Measurements from ENCODE around the gene GALNTL6.

Gene GALNTL6

DNA sequence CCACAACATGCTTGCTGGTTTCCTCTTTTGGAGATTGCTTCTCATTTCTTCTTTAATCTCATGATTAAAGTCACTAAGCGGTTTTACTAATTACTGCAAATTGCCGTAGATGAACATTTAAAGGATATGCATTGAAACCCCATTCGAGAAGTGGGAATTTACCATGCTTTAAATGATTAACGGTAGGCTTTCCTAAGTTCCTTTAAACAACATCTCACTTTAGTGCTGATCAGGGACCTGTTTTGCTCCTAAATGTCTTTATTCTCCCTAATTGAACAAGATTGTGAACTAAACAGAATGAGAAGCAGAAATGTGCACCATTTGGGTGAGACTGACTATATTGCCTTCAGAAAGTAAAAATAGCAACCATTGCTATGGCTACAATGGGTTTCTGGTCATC is 430.3 kb downstream of the GALNTL6 start:
- DNase-seq, result no peak

DNA sequence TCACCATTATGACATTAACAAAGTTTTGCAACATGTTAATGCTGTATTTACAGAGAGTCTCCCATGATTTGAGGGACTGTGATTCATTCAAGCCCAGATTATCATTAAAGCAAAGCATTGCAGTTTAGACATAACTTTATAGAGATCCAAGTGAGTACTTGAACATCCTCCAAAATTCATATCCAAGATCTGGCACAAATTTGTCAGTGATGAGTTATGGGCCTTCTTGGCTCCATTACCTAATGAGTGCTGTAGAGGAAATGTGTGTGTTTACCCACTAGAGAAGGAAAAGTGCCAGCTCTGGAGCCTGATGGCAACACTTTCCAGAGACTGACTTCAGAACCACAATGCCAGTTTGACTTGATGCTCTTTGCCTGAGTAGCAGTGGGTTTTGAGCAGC is 432.3 kb downstream of the GALNTL6 start:
- no peak for DNase-seq

DNA sequence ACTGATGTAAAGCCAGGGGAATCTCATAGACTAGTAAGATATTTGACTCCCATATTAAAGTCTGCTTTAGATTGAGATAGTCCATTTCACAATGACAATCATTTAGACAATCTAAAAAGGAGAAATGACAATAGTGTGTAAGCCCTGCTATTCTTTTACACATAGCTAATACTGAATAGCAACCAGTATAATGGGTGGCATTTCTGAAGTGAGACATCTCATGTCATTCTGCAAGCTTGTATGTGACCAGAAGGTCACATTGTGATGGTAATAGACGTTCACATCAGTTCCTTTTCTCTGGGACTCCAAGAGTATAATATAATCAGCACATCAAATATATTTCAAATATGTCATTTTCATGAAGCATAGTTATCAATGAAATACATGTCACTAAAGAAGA is 440.2 kb downstream of the GALNTL6 start:
- no peak for DNase-seq

DNA sequence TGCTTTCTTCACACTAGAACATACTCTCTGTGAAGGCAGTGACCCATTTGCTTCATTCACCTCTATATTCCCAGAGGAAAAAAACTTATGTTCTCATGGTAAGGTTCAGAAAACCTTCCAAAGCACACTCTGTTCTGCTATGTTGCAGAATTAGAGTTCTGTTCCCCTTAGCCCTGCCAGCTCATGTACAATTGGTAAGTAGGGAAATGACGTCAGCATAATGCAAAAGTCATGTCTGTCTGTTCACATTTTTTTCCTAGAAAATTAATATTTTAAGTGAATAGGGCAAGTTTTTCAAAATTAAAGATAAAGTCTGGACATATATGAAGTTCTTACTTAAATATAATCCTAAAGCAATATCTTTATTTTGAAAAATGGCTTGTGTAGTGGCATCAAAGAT is 443.6 kb downstream of the GALNTL6 start:
- DNase-seq, result no peak

GRCh38 chr4:172270397-172270796 is 457.2 kb downstream of the GALNTL6 start:
- DNase-seq, result no peak

GRCh38 chr4:172287117-172287516 is 473.9 kb downstream of the GALNTL6 start:
- no peak for DNase-seq

- no peak for DNase-seq
These were observed 492.5 kb downstream of the GALNTL6 start for GRCh38 chr4:172305698-172306097.

GRCh38 chr4:172308078-172308477 is 494.9 kb downstream of the GALNTL6 start:
- no peak for DNase-seq

DNA sequence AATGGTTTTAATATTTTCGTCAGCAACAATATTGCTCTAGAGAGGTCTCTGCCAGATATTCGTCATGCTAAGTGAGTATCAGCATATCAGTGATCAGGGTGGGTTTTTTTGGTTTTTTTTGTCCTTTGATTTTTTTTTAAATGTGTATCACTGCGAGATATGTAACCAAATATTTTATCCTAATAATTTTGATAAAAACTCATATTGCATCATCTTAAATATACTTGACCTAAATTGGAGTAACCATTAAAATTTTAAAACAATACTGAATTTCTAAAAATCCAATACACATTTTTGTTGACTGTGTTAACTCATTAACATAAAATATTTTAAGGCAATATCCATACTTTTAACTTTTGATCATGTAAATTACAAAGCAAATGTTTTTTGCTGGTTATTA is 498.5 kb downstream of the GALNTL6 start:
- no peak for DNase-seq

GRCh38 chr4:172323288-172323687 is 510.1 kb downstream of the GALNTL6 start:
- DNase-seq, result no peak

- no peak for DNase-seq
These were observed 531.2 kb downstream of the GALNTL6 start for GRCh38 chr4:172344308-172344938.

GRCh38 chr4:172348426-172348825 is 535.2 kb downstream of the GALNTL6 start:
- DNase-seq, result no peak

- no peak for DNase-seq
These were observed 539.2 kb downstream of the GALNTL6 start for GRCh38 chr4:172352356-172352755.

- no peak for DNase-seq
These were observed 542.8 kb downstream of the GALNTL6 start for GRCh38 chr4:172356016-172356415.

- DNase-seq, result no peak
These were observed 543.9 kb downstream of the GALNTL6 start for GRCh38 chr4:172357006-172357540.

DNA sequence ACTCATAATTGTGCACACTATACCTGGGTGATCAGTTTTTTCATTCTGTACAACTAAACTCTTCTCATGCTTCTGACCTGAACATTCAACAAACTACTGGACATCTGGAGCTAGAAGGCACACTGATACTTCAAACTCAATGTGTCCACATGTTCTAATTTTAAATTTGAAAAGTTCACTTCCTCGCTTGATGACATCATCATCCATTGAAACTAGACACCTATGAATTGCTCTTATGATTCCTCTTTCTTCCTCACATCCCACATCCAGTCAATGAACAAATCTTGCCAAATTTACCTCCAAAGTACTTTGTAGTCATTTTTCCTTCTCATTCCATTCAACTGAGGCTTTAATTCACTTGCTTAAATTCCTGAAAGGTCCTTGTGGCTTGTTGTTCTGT is 549.4 kb downstream of the GALNTL6 start:
- no peak for DNase-seq

GRCh38 chr4:172369471-172369959 is 556.3 kb downstream of the GALNTL6 start:
- no peak for DNase-seq

GRCh38 chr4:172377486-172378140 is 564.4 kb downstream of the GALNTL6 start:
- DNase-seq, result no peak

GRCh38 chr4:172379834-172380233 is 566.6 kb downstream of the GALNTL6 start:
- DNase-seq, result no peak

DNA sequence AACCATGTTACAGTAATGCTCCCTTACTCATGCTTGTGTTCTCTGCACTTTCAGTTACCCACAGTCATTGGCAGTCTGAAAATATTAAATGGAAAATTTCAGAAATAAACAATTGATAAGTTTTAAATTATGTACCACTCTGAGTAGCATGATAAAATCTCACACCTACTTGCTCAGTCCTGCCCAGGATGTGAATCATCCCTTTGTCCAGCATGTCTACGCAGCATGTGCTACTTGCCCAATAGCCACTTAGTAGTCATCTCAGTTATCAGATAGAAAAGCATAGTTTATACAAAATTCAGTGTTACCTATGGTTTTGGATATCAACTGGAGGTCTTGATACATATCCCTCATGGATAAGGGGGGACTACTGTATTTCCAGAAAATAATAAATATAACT is 577.1 kb downstream of the GALNTL6 start:
- DNase-seq, result no peak

GRCh38 chr4:172392741-172393140 is 579.5 kb downstream of the GALNTL6 start:
- no peak for DNase-seq

DNA sequence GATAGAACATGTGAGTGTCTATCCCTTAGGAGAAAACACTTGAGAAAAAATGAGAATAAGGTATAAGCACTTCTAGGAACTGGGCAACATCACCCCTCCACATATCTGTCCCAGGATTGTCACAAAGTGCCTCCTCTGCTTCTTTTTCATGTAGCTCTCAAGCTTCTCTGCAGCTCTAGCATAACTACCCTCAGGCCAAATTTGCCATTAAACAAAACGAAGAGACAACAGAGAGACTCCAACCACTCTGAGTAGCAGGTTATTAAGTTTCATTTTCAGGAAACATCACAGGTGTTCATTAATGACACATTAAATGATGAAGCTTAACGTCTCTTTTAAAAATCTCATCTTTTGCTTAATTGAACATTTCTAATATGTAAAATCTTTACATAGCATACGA is 580.0 kb downstream of the GALNTL6 start:
- DNase-seq, result no peak

- DNase-seq, result no peak
These were observed 591.5 kb downstream of the GALNTL6 start for GRCh38 chr4:172404676-172405075.

DNA sequence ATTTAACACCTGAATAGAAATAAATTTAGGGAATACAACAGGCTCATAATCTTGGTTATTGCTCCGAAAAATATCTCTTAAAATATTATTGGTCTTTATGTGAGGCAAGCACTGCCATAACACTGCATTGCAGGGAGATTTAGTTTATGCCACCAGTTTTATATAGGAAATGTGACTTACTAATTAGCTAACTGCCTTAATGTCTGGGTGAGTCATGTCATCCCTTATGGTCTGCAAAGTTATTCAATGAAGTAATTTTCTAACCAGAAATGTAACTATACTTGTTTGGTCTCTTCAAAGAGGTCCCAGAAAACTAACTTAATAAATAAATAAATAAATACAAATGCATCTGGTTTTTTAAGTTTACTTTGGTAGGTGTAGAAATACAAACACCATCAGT is 597.2 kb downstream of the GALNTL6 start:
- no peak for DNase-seq

- DNase-seq, result no peak
These were observed 597.9 kb downstream of the GALNTL6 start for GRCh38 chr4:172411149-172411548.

Measured in CD4-positive, alpha-beta T cell treated with Interleukin-17A for 4 hours (primary cell).